HEK293 (cell line): ENCODE measurements around the gene DDX25.
A peak's percentile ranks its signal among the peaks of the same experiment; 100 is the strongest.

Experiments used
- CTCF ChIA-PET: fragments of 350-600 bp; formaldehyde crosslinking; extraction: SDS; loops from one replicate; lab custom pipeline; 2021; ENCODE audit warnings: antibody characterized with exemption; lab: Yijun Ruan, JAX
- POLR2A ChIA-PET: fragments of 300-600 bp; formaldehyde crosslinking; extraction: SDS; loops from one replicate; lab custom pipeline; 2020; ENCODE audit warnings: antibody characterized with exemption, inconsistent platforms; lab: Yijun Ruan, JAX
- H3K27ac ChIP-seq: fragments of 200-500 bp; sonication (Bioruptor generic); 2 replicates; pipeline ENCODE4 v1.5.1; 2014; ENCODE audit warnings: low read depth, low read length, control low read depth, inconsistent platforms; ENCODE audit errors: extremely low read depth
- H3K36me3 ChIP-seq, 2 experiments: fragments of 200-500 bp in 1 of 2; sonication (Bioruptor generic) in 1 of 2; 1 replicate in 1 of 2; 2 replicates in 1 of 2; pipeline ENCODE4 v1.5.1; 2014 to 2017; ENCODE audit warnings: inconsistent platforms in 2 of 2, low read length in 2 of 2; ENCODE audit not compliant: control insufficient read depth in 2 of 2, insufficient read depth in 1 of 2
- H3K4me1 ChIP-seq: fragments of 200-500 bp; sonication (Bioruptor generic); 2 replicates; pipeline ENCODE4 v1.5.1; 2014; ENCODE audit warnings: mild to moderate bottlenecking, low read length, inconsistent platforms; ENCODE audit not compliant: control insufficient read depth, insufficient read depth
- H3K4me3 ChIP-seq: 2 replicates; pipeline ENCODE4 v1.5.1; 2011; ENCODE audit warnings: low read depth, mild to moderate bottlenecking, control low read depth, low read length, moderate library complexity
- H3K9me3 ChIP-seq: fragments of 200-500 bp; sonication (Bioruptor generic); 2 replicates; pipeline ENCODE4 v1.5.1; 2014; ENCODE audit warnings: low read depth, low read length, inconsistent platforms; ENCODE audit not compliant: control insufficient read depth, insufficient read depth
- EGR2 ChIP-seq: fragments of 450-650 bp; formaldehyde crosslinking; IDR thresholded peaks from 2 replicates; pipeline ENCODE4 v1.5.1; 2016; ENCODE audit warnings: low read depth, missing biosample characterization, missing genetic modification characterization
- GLIS2 ChIP-seq: fragments of 450-650 bp; formaldehyde crosslinking; IDR thresholded peaks from 2 replicates; pipeline ENCODE4 v1.5.1; 2016; ENCODE audit warnings: missing biosample characterization, missing genetic modification characterization
- PRDM4 ChIP-seq: fragments of 450-650 bp; formaldehyde crosslinking; IDR thresholded peaks from 2 replicates; pipeline ENCODE4 v1.5.1; 2017; ENCODE audit warnings: missing biosample characterization, missing genetic modification characterization
- REST ChIP-seq: fragments of 450-650 bp; formaldehyde crosslinking; IDR thresholded peaks from 2 replicates; pipeline ENCODE4 v1.5.1; 2016; ENCODE audit warnings: missing biosample characterization, missing genetic modification characterization
- SCRT2 ChIP-seq: fragments of 450-650 bp; formaldehyde crosslinking; IDR thresholded peaks from 2 replicates; pipeline ENCODE4 v1.5.1; 2016; ENCODE audit warnings: missing biosample characterization, missing genetic modification characterization
- YY2 ChIP-seq: fragments of 450-650 bp; formaldehyde crosslinking; IDR thresholded peaks from 2 replicates; pipeline ENCODE4 v1.5.1; 2016; ENCODE audit warnings: missing biosample characterization, missing genetic modification characterization
- ZBTB1 ChIP-seq: fragments of 450-650 bp; formaldehyde crosslinking; IDR thresholded peaks from 2 replicates; pipeline ENCODE4 v1.5.1; 2016; ENCODE audit warnings: missing biosample characterization, missing genetic modification characterization
- ZFHX2 ChIP-seq: fragments of 450-650 bp; formaldehyde crosslinking; conservative IDR thresholded peaks from 2 replicates; pipeline ENCODE4 v1.5.1; 2016; ENCODE audit warnings: missing biosample characterization, missing genetic modification characterization
- ZNF148 ChIP-seq: fragments of 450-650 bp; formaldehyde crosslinking; IDR thresholded peaks from 2 replicates; pipeline ENCODE4 v1.5.0; 2017; ENCODE audit warnings: missing biosample characterization, missing genetic modification characterization, borderline replicate concordance
- ZNF157 ChIP-seq: fragments of 450-650 bp; formaldehyde crosslinking; IDR thresholded peaks from 2 replicates; pipeline ENCODE4 v1.5.1; 2016; ENCODE audit warnings: missing biosample characterization, missing genetic modification characterization
- ZNF324 ChIP-seq: fragments of 450-650 bp; formaldehyde crosslinking; IDR thresholded peaks from 2 replicates; pipeline ENCODE4 v1.5.1; 2016; ENCODE audit warnings: missing biosample characterization, missing genetic modification characterization
- ZNF341 ChIP-seq: fragments of 450-650 bp; formaldehyde crosslinking; IDR thresholded peaks from 2 replicates; pipeline ENCODE4; 2016; ENCODE audit warnings: low read depth, missing biosample characterization, missing genetic modification characterization
- ZNF426 ChIP-seq: fragments of 450-650 bp; formaldehyde crosslinking; IDR thresholded peaks from 2 replicates; pipeline ENCODE4 v1.5.1; 2017; ENCODE audit warnings: missing biosample characterization, missing genetic modification characterization, mild to moderate bottlenecking, inconsistent platforms, moderate library complexity
- ZNF501 ChIP-seq: fragments of 450-650 bp; formaldehyde crosslinking; IDR thresholded peaks from 2 replicates; pipeline ENCODE4 v1.5.1; 2016; ENCODE audit warnings: missing biosample characterization, missing genetic modification characterization
- ZNF510 ChIP-seq: fragments of 450-650 bp; formaldehyde crosslinking; IDR thresholded peaks from 2 replicates; pipeline ENCODE4 v1.5.1; 2018; ENCODE audit warnings: mild to moderate bottlenecking, missing genetic modification characterization, missing biosample characterization; ENCODE audit not compliant: insufficient replicate concordance
- ZNF701 ChIP-seq: fragments of 450-650 bp; formaldehyde crosslinking; IDR thresholded peaks from 2 replicates; pipeline ENCODE4 v1.5.1; 2016; ENCODE audit warnings: missing biosample characterization, missing genetic modification characterization
- ZNF707 ChIP-seq: fragments of 450-650 bp; formaldehyde crosslinking; IDR thresholded peaks from 2 replicates; pipeline ENCODE4 v1.5.1; 2016; ENCODE audit warnings: missing biosample characterization, missing genetic modification characterization
- ZNF837 ChIP-seq: fragments of 450-650 bp; formaldehyde crosslinking; IDR thresholded peaks from 2 replicates; pipeline ENCODE4 v1.5.1; 2016; ENCODE audit warnings: missing biosample characterization, missing genetic modification characterization
- ZSCAN30 ChIP-seq: fragments of 450-650 bp; IDR thresholded peaks from 2 replicates; pipeline ENCODE4 v1.5.1; 2018; ENCODE audit warnings: missing biosample characterization, mild to moderate bottlenecking, missing genetic modification characterization, moderate library complexity

The DDX25 gene

GRCh38 chr11:125956391-125957134 lies 52.3 kb downstream of the DDX25 start:
- Histone ChIP-seq H3K9me3 (no peaks in the 10 kb centered on the region), H3K4me1 (no peaks in the 10 kb centered on the region), H3K4me3 (no peak overlapping the region), H3K27ac (no peak overlapping the region), H3K36me3 (peaks cover 0 to 39% of the 10 kb centered on the region in 2 experiments; a peak in 2 of 3 replicates)
- POLR2A ChIA-PET: no interaction called here
- CTCF ChIA-PET: interaction anchor here (1.1 to 1.2 kb wide), 2 partner anchors 13 to 105 kb away, joined by 4 to 7 read pairs; no protein-coding TSS in a partner anchor
- TF ChIP-seq EGR2 (tag by site-specific recombination) (peak; percentile 37; the same call in 1 of the 2 replicates), ZFHX2 (tag by site-specific recombination) (peak; percentile 46), ZSCAN30 (tag by site-specific recombination) (no peak)

GRCh38 chr11:125957618-125958332 lies 53.5 kb downstream of the DDX25 start:
- TF ChIP-seq ZNF426 (tag by site-specific recombination) (no peak), ZBTB1 (tag by site-specific recombination) (no peak), ZNF510 (tag by site-specific recombination) (no peak), ZNF837 (no peak), ZNF148 (no peak), YY2 (tag by site-specific recombination) (no peak), PRDM4 (no peak), ZNF341 (no peak), ZNF701 (tag by site-specific recombination) (no peak), GLIS2 (tag by site-specific recombination) (no peak), ZNF324 (tag by site-specific recombination) (no peak), ZNF707 (tag by site-specific recombination) (no peak)
- ChIA-PET POLR2A (no interaction called here), CTCF (interaction anchor here (1.2 kb wide), 1 partner anchor 14 kb away, joined by 7 read pairs; no protein-coding TSS in a partner anchor)
- Histone ChIP-seq H3K36me3 (peaks cover 0 to 49% of the 10 kb centered on the region in 2 experiments; a peak in 2 of 3 replicates), H3K4me1 (no peaks in the 10 kb centered on the region), H3K9me3 (no peaks in the 10 kb centered on the region), H3K4me3 (no peak overlapping the region), H3K27ac (no peak overlapping the region)

GRCh38 chr11:125958872-125959400 lies 54.6 kb downstream of the DDX25 start:
- ChIA-PET POLR2A (no interaction called here), CTCF (interaction anchor here (1.0 kb wide), 1 partner anchor 102 kb away, joined by 3 read pairs; no protein-coding TSS in a partner anchor)
- Histone ChIP-seq H3K4me1 (no peaks in the 10 kb centered on the region), H3K36me3 (peaks cover 0 to 53% of the 10 kb centered on the region in 2 experiments; a peak in 2 of 3 replicates), H3K4me3 (no peak overlapping the region), H3K27ac (no peak overlapping the region), H3K9me3 (no peaks in the 10 kb centered on the region)
- TF ChIP-seq SCRT2: no peak
- no peak for TF ChIP-seq REST (tag by site-specific recombination)
- TF ChIP-seq ZNF157 (tag by site-specific recombination): no peak
- TF ChIP-seq ZNF501: no peak
